SJCRH30 (cell line): ENCODE results near the gene RARS2. TPM values are rescaled to one million over a fixed set of nuclear protein-coding genes. Genes with fewer than 3 reads are reported as not detected.

Source experiments
- DNase-seq, 2 experiments: peaks; one replicate each; pipeline ENCODE4 v3.0.0-alpha.2; 2015 to 2020
- H3K27ac ChIP-seq: fragments of 250-450 bp; sonication (Bioruptor Pico); 2 replicates; pipeline ENCODE4 v1.5.1; 2020; ENCODE audit warnings: mild to moderate bottlenecking, moderate library complexity
- H3K27me3 ChIP-seq: fragments of 250-450 bp; sonication (Bioruptor Pico); 2 replicates; pipeline ENCODE4 v1.5.1; 2020; ENCODE audit warnings: mild to moderate bottlenecking, moderate library complexity
- H3K36me3 ChIP-seq: fragments of 250-450 bp; sonication (Bioruptor Pico); 2 replicates; pipeline ENCODE4 v1.5.1; 2020; ENCODE audit warnings: mild to moderate bottlenecking, moderate library complexity
- H3K4me1 ChIP-seq: fragments of 250-450 bp; sonication (Bioruptor Pico); 2 replicates; pipeline ENCODE4 v1.5.1; 2020; ENCODE audit warnings: mild to moderate bottlenecking, moderate library complexity
- H3K4me3 ChIP-seq: fragments of 250-450 bp; sonication (Bioruptor Pico); 2 replicates; pipeline ENCODE4 v1.5.1; 2020; ENCODE audit warnings: mild to moderate bottlenecking, moderate library complexity
- H3K9me3 ChIP-seq: fragments of 250-450 bp; sonication (Bioruptor Pico); replicated peaks from 2 replicates; pipeline ENCODE4 v1.5.1; 2020; ENCODE audit warnings: mild to moderate bottlenecking, moderate library complexity
- total RNA-seq: library from RNA; depleted of rRNA; stranded (reverse); fragments of >200 nt; shearing (Covaris generic); gene quantifications from 2 replicates; pipeline ENCODE4 v1.2.3, GENCODE V29; 2014

The RARS2 gene
- total RNA-seq, 1 experiment from 2014 or later = 51.0 TPM

- peaks cover 18% of the 10 kb centered on the region for H3K36me3 ChIP-seq
- DNase-seq = no peak
- H3K27ac ChIP-seq = no peak overlapping the region
- no peaks in the 10 kb centered on the region for H3K9me3 ChIP-seq
- H3K4me1 ChIP-seq = peaks cover 7% of the 10 kb centered on the region; the same call in 1 of the 2 replicates
- H3K4me3 ChIP-seq = peak overlapping the region; percentile 94
- no peaks in the 10 kb centered on the region for H3K27me3 ChIP-seq
These were observed 1.2 kb upstream of the RARS2 start for GRCh38 chr6:87590990-87591389.

GRCh38 chr6:87590417-87590880 is 662 bp upstream of the RARS2 start:
- DNase-seq = peak in 1 of 2 experiments; percentile 4
- H3K4me3 ChIP-seq = peak overlapping the region; percentile 94
- peaks cover 17% of the 10 kb centered on the region for H3K36me3 ChIP-seq
- no peaks in the 10 kb centered on the region for H3K27me3 ChIP-seq
- H3K27ac ChIP-seq = peak overlapping the region; percentile 68
- H3K4me1 ChIP-seq = peaks cover 7% of the 10 kb centered on the region; the same call in 1 of the 2 replicates
- H3K9me3 ChIP-seq = no peaks in the 10 kb centered on the region

GRCh38 chr6:87588756-87589407 is 905 bp downstream of the RARS2 start:
- Histone ChIP-seq H3K27me3 (no peaks in the 10 kb centered on the region), H3K4me3 (peak overlapping the region; percentile 94), H3K27ac (peak overlapping the region; percentile 68), H3K4me1 (peaks cover 7% of the 10 kb centered on the region; the same call in 1 of the 2 replicates), H3K9me3 (no peaks in the 10 kb centered on the region), H3K36me3 (peaks cover 12% of the 10 kb centered on the region)
- DNase-seq = peak in 1 of 2 experiments; percentile 3

- H3K36me3 ChIP-seq = peaks cover 12% of the 10 kb centered on the region
- no peak overlapping the region for H3K27ac ChIP-seq
- H3K4me3 ChIP-seq = no peak overlapping the region
- DNase-seq = no peak
- H3K4me1 ChIP-seq = peaks cover 7% of the 10 kb centered on the region; the same call in 1 of the 2 replicates
- no peaks in the 10 kb centered on the region for H3K27me3 ChIP-seq
- no peaks in the 10 kb centered on the region for H3K9me3 ChIP-seq
These were observed 3.3 kb downstream of the RARS2 start for GRCh38 chr6:87586371-87587077.

GRCh38 chr6:87583822-87584221 is 6.0 kb downstream of the RARS2 start:
- no peaks in the 10 kb centered on the region for H3K9me3 ChIP-seq

GRCh38 chr6:87575423-87575822 is 14.4 kb downstream of the RARS2 start:
- Histone ChIP-seq H3K9me3 (no peaks in the 10 kb centered on the region), H3K27me3 (no peaks in the 10 kb centered on the region), H3K27ac (no peak overlapping the region), H3K4me1 (no peaks in the 10 kb centered on the region), H3K4me3 (no peak overlapping the region), H3K36me3 (peaks cover 12% of the 10 kb centered on the region; the same call in 1 of the 2 replicates)
- no peak for DNase-seq

More at GRCh38 chr6:87583822-87584221, 6.0 kb downstream of the RARS2 start:
- no peak for DNase-seq
- Histone ChIP-seq H3K4me1 (0 out of 2 replicates have a peak, but pooled peaks cover 2% of the 10 kb centered on the region), H3K27me3 (no peaks in the 10 kb centered on the region), H3K27ac (no peak overlapping the region), H3K4me3 (no peak overlapping the region), H3K36me3 (peaks cover 26% of the 10 kb centered on the region)

GRCh38 chr6:87574237-87574804 is 15.5 kb downstream of the RARS2 start:
- Histone ChIP-seq H3K4me1 (no peaks in the 10 kb centered on the region), H3K27me3 (no peaks in the 10 kb centered on the region), H3K27ac (no peak overlapping the region), H3K36me3 (peaks cover 10% of the 10 kb centered on the region), H3K4me3 (no peak overlapping the region), H3K9me3 (no peaks in the 10 kb centered on the region)
- DNase-seq = no peak

GRCh38 chr6:87573307-87574024 is 16.3 kb downstream of the RARS2 start:
- Histone ChIP-seq H3K9me3 (no peaks in the 10 kb centered on the region), H3K27ac (no peak overlapping the region), H3K4me1 (no peaks in the 10 kb centered on the region), H3K36me3 (peaks cover 16% of the 10 kb centered on the region), H3K4me3 (no peak overlapping the region), H3K27me3 (no peaks in the 10 kb centered on the region)
- DNase-seq = no peak

GRCh38 chr6:87572883-87573282 is 16.9 kb downstream of the RARS2 start:
- H3K9me3 ChIP-seq = no peaks in the 10 kb centered on the region

GRCh38 chr6:87572021-87572420 is 17.8 kb downstream of the RARS2 start:
- no peak for DNase-seq
- Histone ChIP-seq H3K4me1 (no peaks in the 10 kb centered on the region), H3K27ac (no peak overlapping the region), H3K27me3 (no peaks in the 10 kb centered on the region), H3K36me3 (peaks cover 13% of the 10 kb centered on the region), H3K9me3 (no peaks in the 10 kb centered on the region), H3K4me3 (no peak overlapping the region)

More at GRCh38 chr6:87572883-87573282, 16.9 kb downstream of the RARS2 start:
- no peak for DNase-seq
- peaks cover 13% of the 10 kb centered on the region for H3K36me3 ChIP-seq
- no peaks in the 10 kb centered on the region for H3K4me1 ChIP-seq
- H3K4me3 ChIP-seq = no peak overlapping the region
- H3K27me3 ChIP-seq = no peaks in the 10 kb centered on the region
- no peak overlapping the region for H3K27ac ChIP-seq

- H3K27ac ChIP-seq = no peak overlapping the region
- H3K9me3 ChIP-seq = no peaks in the 10 kb centered on the region
- no peak overlapping the region for H3K4me3 ChIP-seq
- H3K4me1 ChIP-seq = no peaks in the 10 kb centered on the region
- no peaks in the 10 kb centered on the region for H3K27me3 ChIP-seq
- no peak for DNase-seq
- H3K36me3 ChIP-seq = peaks cover 62% of the 10 kb centered on the region
These were observed 28.8 kb downstream of the RARS2 start for GRCh38 chr6:87561017-87561416.

GRCh38 chr6:87558446-87558845 is 31.3 kb downstream of the RARS2 start:
- Histone ChIP-seq H3K9me3 (no peaks in the 10 kb centered on the region), H3K27me3 (no peaks in the 10 kb centered on the region), H3K4me3 (no peak overlapping the region), H3K36me3 (peaks cover 67% of the 10 kb centered on the region), H3K27ac (no peak overlapping the region), H3K4me1 (no peaks in the 10 kb centered on the region)
- DNase-seq = no peak

- no peak overlapping the region for H3K4me3 ChIP-seq
- H3K36me3 ChIP-seq = peaks cover 46% of the 10 kb centered on the region
- no peaks in the 10 kb centered on the region for H3K27me3 ChIP-seq
- no peaks in the 10 kb centered on the region for H3K4me1 ChIP-seq
- DNase-seq = no peak
- H3K27ac ChIP-seq = no peak overlapping the region
- no peaks in the 10 kb centered on the region for H3K9me3 ChIP-seq
These were observed 34.3 kb downstream of the RARS2 start for GRCh38 chr6:87555506-87555905.

- Histone ChIP-seq H3K27me3 (no peaks in the 10 kb centered on the region), H3K36me3 (peaks cover 50% of the 10 kb centered on the region), H3K9me3 (no peaks in the 10 kb centered on the region), H3K4me3 (no peak overlapping the region), H3K27ac (no peak overlapping the region), H3K4me1 (no peaks in the 10 kb centered on the region)
- DNase-seq = no peak
These were observed 36.5 kb downstream of the RARS2 start for GRCh38 chr6:87553159-87553765.
